ENCODE measurements around the gene TMPRSS11D.

The TMPRSS11D gene, protein sequence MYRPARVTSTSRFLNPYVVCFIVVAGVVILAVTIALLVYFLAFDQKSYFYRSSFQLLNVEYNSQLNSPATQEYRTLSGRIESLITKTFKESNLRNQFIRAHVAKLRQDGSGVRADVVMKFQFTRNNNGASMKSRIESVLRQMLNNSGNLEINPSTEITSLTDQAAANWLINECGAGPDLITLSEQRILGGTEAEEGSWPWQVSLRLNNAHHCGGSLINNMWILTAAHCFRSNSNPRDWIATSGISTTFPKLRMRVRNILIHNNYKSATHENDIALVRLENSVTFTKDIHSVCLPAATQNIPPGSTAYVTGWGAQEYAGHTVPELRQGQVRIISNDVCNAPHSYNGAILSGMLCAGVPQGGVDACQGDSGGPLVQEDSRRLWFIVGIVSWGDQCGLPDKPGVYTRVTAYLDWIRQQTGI
- 0 to 0.20 (median 0.02) reads per million in 18 experiments for total RNA-seq

DNA sequence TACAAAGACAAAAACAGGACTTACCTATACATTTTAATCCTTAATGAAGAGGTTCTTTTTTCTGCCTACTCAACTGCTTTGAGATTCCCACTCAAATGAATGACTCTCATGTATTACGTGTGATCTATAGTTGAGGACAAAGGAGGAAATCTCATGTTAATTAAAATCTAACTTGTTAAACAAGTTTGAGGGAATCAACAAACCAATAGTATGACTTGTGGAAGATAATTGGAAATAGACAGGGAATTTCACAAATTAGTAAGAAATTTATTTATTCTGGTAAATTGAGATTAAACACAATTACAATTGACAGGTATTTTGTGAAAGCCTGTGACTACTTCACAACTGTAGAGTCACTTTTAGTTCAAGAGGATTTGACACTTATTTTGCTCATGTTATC is at the start of gene TMPRSS11D:
Gene TMPRSS11D, minus strand, starts transcription at position 101 of the 400 bp plus-strand sequence. Its CDS starts 69 bp downstream, at position 32.
- DNase-seq, result no peak

DNA sequence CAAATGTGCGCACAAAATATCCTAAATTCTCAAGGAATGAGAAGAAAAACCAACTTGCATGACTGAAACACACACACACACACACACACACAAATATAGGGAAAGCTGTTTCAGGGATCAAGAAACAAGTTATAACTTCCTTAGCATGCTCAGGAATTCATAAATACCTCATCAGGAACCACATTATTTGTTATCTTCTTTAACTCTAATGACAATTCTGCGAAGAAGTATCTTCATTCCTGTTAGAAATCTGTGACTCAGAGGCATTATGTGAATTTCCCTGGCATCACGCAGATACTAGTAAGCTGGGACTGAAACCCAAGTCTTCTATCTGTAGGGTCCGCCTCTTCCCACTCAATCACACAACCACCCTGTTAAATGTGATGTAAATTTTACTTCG is 49.2 kb upstream of the TMPRSS11D start:
- no peak for DNase-seq

DNA sequence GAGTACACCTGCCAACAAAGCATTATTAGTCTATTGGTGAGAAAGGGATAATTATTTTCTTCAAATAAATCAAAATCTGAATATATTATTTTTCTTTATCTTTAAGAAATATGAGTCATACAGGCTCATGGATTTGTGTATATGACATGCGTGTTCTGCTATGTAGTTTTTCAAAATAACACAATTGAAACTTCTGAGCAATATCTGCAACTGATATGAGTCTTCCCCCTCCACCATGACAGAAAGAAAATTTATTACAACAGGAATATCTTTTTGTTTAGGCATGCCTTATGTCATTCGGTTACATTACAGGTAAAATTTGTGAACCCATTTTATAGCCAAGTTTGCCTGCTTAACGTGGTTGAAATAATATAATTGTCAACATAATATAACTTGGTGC is 47.5 kb upstream of the TMPRSS11D start:
- no peak for DNase-seq

DNA sequence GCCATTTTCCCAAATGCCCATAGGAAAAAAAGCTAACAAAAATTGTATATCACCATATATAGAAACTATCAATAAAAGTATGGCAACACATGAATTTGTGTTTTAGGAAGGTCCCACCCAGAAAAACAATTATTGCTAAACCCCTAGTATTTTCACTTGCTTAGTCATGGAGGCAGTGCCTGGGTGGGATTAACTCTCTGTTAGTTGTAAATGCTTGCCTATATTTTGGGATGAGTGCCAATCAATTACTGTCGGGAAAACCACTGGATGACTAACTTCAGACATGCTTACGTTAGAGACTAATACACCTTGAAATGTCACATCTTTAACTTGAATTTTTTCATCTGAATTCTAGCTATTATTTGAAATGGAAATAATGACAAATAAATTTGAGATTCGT is 45.6 kb upstream of the TMPRSS11D start:
- DNase-seq, result no peak

DNA sequence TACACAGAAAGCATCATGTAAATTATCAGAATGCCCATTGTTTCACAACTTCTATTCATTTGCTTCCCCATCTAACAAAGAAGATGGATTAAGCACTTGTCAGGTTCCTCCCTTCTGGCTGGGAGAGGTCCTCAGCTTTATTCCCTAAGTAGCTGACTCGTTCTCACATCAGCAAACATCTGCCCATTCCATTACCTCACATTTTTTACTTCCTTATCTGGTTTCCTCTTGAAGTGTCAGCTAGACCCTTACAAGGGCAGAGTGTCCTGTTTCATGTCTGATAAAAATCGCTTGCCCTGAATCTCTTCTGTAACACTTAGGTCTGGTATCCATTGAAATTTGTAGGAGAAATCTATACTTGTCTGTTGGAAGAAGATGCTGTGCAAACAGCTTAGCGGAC is 44.7 kb upstream of the TMPRSS11D start:
- peak; percentile 4 to 9 for DNase-seq

DNA sequence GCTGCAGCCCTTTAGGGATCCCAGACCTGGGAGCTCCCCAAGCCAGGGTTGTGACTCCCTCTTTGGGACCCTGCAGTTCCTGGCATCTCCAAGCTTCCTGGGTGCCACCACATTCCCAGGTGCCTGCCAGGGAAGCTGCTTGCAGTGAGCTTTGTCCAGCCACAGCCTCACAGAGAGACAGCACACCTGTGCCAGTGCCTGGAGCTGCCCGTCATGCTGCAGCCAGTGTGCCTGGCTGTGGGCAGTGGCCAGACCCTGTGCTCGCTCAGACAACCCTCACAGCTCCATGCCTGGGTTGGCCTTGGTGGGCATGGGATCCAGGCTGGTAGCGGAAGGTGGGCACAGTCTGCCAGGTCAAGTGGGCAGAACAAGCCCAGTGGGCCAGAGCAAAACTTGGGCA is 43.4 kb upstream of the TMPRSS11D start:
- no peak for DNase-seq

DNA sequence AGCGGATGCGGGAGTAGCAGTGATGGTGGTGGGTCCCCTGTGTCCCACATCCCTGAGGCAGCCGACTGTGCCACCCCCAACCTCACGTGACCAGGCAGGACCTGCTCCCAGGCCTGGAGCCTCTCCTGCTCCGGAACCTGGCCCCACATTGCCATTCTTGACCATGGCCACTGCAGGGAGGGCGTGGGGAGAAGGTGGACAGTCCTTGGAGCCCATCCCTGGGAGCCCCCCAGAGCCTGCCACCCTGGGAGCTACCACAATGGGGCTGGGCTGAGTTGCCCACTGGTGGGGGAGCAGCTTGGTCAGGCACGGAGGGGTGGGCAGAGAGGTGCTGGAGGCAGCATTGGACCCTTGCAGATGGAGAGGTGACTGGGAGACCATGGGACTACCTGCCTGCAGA is 42.7 kb upstream of the TMPRSS11D start:
- DNase-seq, result no peak

DNA sequence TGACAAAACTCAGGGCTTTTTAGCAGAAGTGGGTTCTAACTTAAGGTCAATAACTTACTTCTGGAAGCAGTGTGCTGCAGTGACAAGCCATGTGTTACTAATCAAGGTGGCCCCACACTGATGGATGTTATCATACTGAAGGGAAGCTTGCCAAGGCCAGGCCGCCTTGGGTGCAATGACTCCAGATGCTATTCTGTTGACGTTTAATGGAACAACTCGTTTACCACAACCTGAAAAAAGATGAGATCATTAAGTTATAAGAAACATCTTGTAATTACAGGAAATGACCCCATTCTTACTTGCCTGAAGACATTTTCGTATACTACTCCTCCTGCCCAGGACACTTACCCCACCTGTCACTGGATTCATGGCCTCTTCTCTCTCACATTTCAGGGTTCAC is 38.9 kb upstream of the TMPRSS11D start:
- DNase-seq, result no peak

DNA sequence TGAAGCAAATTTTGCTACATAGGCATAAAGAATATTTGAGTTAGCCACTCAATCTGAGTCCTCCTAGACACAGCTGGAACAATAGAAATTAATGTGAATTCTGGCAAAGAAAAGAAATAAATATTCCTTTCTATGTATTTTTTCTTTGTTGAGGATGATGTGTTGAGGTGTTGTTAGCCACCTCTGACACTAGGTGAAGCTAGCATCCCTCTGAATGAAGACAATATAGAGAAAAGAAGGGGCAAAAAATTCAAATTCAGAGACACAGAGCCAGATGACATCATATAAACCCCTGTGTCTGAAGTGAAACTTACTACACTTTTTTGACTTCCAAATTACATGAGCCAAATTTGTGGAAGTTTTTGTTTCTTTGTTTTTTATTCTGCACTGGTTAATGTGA is 34.6 kb upstream of the TMPRSS11D start:
- DNase-seq, result no peak

DNA sequence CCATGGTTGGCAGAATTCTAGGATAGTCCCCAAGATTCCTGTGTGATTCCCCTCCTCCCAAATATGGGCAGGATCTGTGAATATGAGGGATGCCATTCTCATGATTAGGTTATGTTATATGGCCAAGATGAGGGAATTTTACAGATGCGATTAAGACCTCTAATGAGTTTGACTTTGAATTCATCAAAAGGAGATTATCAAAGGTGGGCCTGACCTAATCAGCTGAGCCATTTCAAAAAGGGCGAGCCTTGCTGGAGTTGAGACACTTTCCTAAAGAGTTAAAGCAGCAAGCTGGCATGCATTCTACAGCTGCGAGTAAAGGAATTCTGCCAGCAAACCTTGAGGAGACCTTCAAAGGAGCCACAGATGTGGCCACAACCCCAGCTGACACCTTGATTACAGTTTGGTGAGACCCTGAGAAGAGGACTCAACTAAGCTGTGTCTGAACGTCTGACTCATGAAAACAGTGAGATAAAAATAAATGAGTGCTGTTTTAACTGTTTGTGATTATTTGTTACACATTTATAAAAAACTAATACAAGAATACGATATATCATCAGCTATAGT is 31.7 kb upstream of the TMPRSS11D start:
- no peak for DNase-seq

DNA sequence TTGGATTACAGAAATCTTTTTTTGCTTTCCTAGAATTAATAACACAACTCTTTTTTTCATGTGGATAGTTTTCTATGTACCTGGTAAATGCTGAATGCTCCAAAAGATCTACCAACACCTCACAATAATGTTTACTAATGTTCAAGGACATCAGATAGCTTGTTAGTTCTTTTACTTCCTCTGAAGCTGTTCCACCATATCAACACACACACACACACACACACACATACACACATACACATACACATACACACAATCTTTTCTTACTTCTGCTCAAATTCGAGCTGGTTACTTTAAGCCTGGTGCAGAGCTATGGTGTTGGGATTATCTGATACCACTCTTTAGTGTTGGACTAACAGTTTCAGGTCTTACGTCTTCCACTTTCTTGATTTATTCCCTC is 28.3 kb upstream of the TMPRSS11D start:
- no peak for DNase-seq

DNA sequence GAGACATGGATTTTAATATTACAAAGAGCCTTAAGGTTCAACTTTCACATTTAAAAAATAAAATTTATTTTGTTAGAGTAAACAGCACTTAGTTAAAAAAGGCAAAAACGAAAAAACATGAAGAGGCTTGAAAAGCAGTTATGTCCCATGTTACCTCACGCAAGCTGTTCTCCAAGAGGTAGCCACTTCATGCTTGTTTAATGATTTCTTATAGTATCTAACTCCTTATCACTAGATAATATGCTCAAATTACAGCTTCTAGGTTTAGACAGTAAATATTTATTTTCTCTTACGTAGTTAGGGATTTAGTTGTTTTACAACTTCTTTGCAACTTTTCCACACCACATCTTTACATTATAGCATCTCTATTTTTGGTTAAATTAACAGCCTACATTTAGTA is 27.8 kb upstream of the TMPRSS11D start:
- no peak for DNase-seq

DNA sequence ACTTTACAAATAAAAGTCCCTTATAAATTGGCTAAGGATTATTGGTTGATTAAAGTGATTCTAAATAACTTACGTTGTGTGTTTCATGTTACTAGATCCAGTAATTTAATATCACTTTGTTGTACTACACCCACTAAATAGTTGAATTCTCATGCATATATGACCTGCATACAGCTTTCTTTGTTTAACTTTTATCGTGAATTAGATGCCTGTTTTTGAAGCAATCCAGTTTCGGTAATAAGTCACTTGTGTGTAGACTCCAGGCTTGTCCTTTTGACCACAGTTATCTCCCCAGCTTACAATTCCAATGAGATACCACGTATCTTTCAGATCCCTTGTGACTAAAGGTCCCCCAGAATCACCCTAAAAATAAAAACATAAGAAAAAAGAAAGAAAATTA is 27.3 kb upstream of the TMPRSS11D start:
- no peak for DNase-seq

DNA sequence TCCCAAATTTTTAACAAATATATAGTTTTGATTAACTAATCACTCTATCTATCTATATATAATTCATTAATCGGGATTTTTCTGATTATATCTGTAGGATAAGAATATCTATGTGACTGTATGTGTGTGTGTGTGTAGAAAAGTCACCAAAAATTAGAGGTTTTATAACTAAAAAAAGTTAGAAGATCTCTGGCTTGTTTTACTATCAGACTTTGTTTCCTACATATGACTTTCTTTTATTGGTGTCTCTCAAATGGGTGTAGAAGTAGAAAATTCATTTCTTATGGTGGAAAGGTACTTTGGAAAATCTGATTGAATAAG is 26.7 kb upstream of the TMPRSS11D start:
- DNase-seq, result no peak

DNA sequence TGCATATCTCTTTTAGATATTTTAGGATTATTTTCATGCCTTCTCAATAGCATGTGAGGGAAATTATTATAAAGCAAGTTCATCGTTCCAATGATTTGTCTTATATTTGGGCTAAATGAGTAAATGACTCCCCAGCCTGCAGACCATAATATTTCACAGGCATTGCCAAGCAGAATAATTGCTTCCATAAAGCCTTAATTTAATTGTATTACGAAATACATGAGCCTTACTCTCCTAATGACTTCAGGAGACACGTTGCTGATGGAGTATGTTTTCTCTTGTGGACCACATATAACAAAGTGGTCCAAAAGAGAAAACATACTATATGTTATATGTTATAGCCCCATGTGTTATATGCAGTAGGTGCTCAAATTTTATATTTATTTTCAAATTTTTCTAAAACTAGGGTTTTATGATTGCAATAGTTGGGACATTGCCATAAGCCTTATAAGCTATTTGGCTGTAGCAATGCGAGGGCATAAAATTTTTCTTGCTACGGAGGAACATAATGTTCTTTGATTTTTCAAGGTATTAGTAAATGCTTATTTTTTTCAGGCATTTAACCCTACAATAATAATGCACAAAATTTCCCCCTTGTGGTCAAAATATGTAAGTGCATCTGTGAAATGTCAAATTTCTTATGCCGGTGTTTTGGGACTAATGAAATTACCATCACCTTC is 26.2 kb upstream of the TMPRSS11D start:
- peak in 1 of 2 donors; percentile 54 for DNase-seq

DNA sequence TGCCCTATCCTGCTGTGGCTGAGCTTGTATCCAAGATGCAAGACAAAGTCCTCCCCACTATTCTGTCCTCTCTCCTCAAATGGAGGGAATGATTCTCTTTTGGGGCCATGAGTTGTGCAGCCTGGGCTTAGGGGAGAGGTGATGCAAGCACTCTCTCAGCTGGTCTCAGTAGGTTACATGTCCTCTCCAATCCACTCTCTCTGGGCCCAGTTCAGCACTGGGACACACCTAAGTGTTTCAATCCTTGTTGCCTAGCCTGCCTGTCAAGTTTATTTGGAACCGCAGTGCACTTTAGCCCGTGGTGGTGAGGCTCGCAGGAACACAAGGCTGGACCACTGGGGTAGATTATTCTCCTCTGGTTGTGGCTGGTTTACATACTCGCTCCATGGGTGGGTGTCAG is 23.8 kb upstream of the TMPRSS11D start:
- DNase-seq, result no peak

DNA sequence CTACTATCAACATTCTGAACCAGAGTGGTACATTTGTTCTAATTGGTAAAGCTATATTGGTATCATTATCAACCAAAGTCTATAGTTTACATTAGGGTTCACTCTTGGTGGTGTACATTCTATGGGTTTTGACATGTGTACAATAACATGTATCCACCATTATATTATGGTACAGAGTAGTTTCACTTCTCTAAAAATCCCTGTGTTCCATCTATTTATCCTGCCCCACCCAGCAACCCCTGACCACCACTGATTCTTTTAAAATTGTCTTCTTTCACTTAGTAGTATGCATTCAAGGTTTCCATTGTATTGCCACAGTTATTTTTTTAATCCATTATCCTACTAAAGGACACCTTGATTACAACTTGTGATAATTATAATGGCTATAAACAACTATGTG is 15.3 kb upstream of the TMPRSS11D start:
- peak in 1 of 2 donors; percentile 56 for DNase-seq

DNA sequence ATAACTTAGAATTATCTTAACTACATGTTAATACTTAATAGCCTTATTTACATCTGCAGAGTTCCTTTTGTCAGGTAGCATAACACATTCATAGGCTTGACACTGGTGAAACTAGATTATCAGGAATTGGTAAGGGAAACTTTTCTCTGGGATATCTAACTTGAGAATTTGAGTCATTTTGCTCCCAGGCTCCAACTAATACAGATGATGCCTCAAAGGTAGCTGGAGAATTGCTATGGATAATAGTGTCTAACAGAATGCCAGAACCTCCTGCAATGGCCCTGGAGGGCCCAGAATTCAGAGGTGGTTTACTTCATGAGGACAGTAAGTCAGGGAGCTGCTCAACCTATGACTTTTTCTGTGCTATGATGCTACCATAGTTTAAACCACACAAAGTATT is 13.9 kb upstream of the TMPRSS11D start:
- DNase-seq, result no peak

DNA sequence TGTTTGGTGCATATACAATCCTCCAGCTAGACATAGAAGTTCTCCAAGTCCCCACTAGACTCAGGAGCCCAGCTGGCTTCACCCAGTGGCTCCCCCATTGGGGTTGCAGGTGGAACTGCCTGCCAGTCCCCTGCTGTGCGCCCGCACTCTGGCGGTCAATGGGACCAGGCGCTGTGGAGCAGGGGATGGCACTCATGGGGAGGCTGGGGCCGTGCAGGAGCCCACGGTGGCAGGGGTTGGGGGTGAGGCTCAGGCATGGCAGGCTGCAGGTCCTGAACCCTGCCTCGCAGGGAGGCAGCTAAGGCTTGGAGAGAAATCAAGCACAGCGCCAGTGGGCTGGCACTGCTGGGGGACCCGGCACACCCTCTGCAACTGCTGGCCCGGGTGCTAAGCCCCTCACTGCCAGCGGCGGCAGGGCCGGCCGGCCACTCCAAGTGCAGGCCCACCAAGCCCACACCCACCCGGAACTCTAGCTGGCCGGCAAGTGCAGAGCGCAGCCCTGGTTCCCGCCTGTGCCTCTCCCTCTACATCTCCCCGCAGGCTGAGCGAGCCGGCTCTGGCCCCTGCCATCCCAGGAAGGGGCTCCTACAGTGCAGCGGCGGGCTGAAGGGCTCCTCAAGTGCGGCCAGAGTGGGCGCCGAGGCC is 12.7 kb upstream of the TMPRSS11D start:
- no peak for DNase-seq

DNA sequence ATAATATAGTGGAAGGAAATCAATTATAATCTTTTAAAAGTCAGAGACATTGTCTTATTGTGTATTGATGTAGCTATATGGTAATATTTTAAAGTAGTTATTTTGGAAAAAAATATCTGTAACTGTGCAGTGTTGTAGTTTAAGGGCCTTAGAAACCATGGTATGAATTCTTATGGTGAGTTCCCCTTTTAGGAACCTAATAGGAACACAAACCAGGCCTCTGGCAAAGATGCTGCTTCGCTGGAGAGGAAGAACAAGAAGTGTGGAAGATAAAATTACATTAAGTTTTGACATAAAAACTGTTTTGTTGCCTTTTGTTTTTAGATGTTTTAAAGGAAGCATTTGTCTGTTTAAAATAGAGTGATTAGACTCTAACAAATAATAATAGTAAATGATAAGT is 10.9 kb upstream of the TMPRSS11D start:
- peak; percentile 26 to 29 for DNase-seq

DNA sequence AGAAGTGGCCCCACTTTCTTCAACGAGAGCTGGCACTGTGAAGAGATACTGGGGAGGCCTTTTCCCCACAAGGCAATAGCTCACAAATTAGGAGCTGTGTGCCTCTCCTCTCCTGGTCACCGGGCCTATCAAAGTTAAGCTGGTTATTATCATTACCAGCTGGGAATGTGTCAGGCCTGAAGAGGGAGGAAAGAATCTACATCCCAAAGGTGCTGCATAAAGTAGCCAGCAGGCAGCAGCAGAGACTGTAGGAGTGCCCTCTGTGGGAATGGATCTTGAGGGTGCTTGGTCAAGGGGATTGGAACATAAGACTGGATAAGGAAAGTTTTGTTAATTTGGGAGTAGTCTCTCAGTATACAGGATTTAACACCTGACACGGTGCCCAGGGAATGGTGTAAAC is 9.1 kb upstream of the TMPRSS11D start:
- DNase-seq, result no peak

DNA sequence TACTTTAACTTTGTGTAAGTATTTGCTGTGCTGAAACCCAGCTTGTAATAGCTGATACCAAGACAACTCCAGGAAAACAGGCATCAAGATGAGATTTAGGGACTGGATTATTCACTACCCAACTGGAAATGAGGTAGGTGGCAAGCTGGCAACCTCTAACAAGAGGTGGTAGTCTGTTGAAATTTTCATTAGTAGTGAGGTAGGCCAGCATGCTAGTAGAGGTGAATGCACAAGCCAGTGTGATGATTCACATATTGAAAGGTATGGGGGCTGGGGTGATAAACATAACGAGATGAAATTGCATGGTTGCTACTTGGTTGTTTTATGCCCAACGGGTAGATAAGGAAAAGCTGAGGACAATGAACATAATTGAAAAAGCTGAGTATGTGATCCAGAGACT is 8.5 kb upstream of the TMPRSS11D start:
- DNase-seq, result no peak

DNA sequence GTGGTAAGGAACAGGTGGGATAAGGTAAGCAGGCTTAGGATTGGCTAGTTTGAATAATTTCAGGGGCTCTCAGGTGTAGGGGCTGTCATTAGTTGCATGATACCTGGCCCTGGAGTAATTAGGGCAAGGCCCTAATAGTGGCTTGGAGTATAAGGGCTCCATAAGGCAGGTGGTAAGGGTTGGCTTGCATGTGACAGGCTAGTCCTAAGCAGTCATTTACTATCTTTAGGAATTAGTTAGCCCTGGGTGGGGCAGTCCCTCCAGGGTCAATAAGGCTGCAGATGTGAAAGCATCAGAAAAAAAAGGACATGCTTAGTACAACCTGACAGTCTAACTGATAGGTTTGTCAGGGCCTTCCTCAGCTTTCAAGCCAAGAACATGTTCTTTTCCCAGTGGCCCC is 7.8 kb upstream of the TMPRSS11D start:
- no peak for DNase-seq

DNA sequence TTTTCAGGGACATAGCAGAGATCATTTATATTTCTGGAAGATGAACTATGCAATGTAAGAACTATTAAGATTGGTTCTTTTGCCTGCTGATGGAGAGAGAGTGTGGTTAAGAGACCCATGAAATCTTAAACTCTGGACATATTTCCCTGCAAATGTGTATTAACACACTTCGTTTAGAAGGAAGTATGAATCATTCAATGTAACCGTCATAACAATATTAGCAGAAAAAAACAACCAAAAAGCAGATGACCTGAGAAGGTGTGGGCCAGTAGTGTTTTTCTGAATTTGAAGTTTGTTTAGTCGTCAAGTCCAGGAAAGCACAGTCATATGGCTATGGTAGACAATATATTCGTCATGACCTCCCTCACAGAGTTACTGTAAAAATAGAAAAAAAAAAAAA is 2.5 kb upstream of the TMPRSS11D start:
- peak; percentile 13 to 53 for DNase-seq

Data from inflammatory macrophage (primary cell).